A549 (cell line): ENCODE results near the gene SLC35F3.

Experiments used
- CBX8 ChIP-seq: fragments of 200-600 bp; sonication (generic); IDR thresholded peaks from 2 replicates; pipeline ENCODE4 v1.6.1; 2016
- CEBPB ChIP-seq, 2 experiments: fragments of >200 bp in 1 of 2; sonication (Bioruptor Twin) in 1 of 2; formaldehyde crosslinking in 1 of 2; IDR thresholded peaks; 2 replicates each; pipeline ENCODE4 v1.6.1; 2012 to 2016
- E2F6 ChIP-seq: IDR thresholded peaks from 2 replicates; pipeline ENCODE4 v1.6.1; 2012; ENCODE audit warnings: low read depth, borderline replicate concordance
- EHMT2 ChIP-seq: fragments of 200-600 bp; sonication (generic); IDR thresholded peaks from 2 replicates; pipeline ENCODE4 v1.6.1; 2016; ENCODE audit warnings: antibody characterized with exemption, low read depth, mild to moderate bottlenecking, moderate library complexity
- ELK1 ChIP-seq: fragments of 150-350 bp; IDR thresholded peaks from 2 replicates; pipeline ENCODE4 v1.6.1; 2014; ENCODE audit warnings: low read depth, mild to moderate bottlenecking, low read length
- FOSL2 ChIP-seq, 2 experiments: fragments of 450-650 bp in 1 of 2; fragments of >200 bp in 1 of 2; sonication (Bioruptor Twin) in 1 of 2; formaldehyde crosslinking; IDR thresholded peaks; 2 replicates each; pipeline versions ENCODE4 v1.5.0 to v1.6.1; 2016 to 2020; ENCODE audit warnings: mild to moderate bottlenecking in 1 of 2, moderate library complexity in 1 of 2
- MAX ChIP-seq: IDR thresholded peaks from 2 replicates; pipeline ENCODE4 v1.6.1; 2012
- MAZ ChIP-seq: fragments of 150-350 bp; IDR thresholded peaks from 2 replicates; pipeline ENCODE4 v1.6.1; 2014; ENCODE audit warnings: antibody characterized with exemption, low read depth, low read length, borderline replicate concordance
- POLR2A ChIP-seq: IDR thresholded peaks from 2 replicates; pipeline ENCODE4 v1.6.1; 2012; ENCODE audit warnings: mild to moderate bottlenecking, low read length
- RARB ChIP-seq: fragments of 250-450 bp; sonication (Bioruptor Pico); IDR thresholded peaks from 2 replicates; pipeline ENCODE4 v1.8.0; 2021; ENCODE audit warnings: mild to moderate bottlenecking, moderate library complexity
- REST ChIP-seq: fragments of 200-600 bp; sonication (generic); IDR thresholded peaks from 2 replicates; pipeline ENCODE4 v1.6.1; 2016; ENCODE audit warnings: antibody characterized with exemption, mild to moderate bottlenecking, moderate library complexity
- TF ChIP-seq, protein P1 (sequence below): fragments of >200 bp; sonication (Bioruptor Twin); formaldehyde crosslinking; IDR thresholded peaks from 3 replicates; pipeline ENCODE4 v1.5.1; 2016
- TF ChIP-seq, protein P2 (sequence below): fragments of 450-650 bp; IDR thresholded peaks from 2 replicates; pipeline ENCODE4 v1.6.1; 2014; ENCODE audit warnings: antibody characterized with exemption

DNA sequence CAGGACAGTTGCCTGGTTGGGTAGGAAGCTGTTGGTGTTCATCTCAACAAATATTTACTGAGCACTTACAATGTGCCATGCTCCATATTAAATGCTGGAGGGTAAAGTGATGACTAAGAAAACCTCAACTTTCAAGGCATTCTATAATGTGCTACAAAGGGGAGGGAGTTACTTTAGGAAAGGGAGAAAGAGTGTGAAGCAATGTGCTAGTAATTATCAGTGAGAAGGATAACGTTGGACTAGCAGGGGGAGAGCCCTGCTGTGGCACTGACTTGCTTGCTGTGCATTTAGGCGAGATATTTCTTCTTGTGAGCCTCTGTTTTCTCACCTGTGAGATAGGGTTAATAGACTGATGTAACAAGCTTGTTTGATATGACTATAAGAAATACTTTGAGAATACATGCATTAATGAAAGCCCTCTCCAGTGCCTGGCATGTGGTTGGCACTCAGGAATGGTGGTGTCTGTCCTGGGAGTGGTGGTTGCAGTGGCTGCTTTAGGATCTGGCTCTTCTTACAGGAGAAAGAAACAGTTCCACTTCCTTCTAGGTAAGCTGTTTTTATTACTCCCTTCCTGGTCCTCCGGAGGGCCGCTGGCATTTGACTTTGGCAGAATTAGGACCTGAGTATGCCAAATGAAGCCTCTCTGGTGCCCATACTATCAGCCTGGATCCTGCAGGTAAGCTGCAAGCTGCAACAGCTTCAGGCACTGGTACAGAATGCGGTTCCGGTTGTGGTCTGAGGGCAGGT, 357.7 kb downstream of the SLC35F3 start:
- TF ChIP-seq EHMT2 (no peak), ELK1 (no peak), MAX (no peak), CEBPB (IDR thresholded peaks at IDR 0.05) (no peak), E2F6 (no peak), POLR2A (no peak), CBX8 (no peak), REST (no peak), MAZ (no peak), FOSL2 (IDR thresholded peaks at IDR 0.05) (no peak), FOSL2 (CRISPR knock-in tag; IDR thresholded peaks at IDR 0.05) (no peak), RARB (no peak)
- TF ChIP-seq, protein P1, sequence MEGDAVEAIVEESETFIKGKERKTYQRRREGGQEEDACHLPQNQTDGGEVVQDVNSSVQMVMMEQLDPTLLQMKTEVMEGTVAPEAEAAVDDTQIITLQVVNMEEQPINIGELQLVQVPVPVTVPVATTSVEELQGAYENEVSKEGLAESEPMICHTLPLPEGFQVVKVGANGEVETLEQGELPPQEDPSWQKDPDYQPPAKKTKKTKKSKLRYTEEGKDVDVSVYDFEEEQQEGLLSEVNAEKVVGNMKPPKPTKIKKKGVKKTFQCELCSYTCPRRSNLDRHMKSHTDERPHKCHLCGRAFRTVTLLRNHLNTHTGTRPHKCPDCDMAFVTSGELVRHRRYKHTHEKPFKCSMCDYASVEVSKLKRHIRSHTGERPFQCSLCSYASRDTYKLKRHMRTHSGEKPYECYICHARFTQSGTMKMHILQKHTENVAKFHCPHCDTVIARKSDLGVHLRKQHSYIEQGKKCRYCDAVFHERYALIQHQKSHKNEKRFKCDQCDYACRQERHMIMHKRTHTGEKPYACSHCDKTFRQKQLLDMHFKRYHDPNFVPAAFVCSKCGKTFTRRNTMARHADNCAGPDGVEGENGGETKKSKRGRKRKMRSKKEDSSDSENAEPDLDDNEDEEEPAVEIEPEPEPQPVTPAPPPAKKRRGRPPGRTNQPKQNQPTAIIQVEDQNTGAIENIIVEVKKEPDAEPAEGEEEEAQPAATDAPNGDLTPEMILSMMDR = no peak
- TF ChIP-seq, protein P2, sequence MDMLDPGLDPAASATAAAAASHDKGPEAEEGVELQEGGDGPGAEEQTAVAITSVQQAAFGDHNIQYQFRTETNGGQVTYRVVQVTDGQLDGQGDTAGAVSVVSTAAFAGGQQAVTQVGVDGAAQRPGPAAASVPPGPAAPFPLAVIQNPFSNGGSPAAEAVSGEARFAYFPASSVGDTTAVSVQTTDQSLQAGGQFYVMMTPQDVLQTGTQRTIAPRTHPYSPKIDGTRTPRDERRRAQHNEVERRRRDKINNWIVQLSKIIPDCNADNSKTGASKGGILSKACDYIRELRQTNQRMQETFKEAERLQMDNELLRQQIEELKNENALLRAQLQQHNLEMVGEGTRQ = no peak
